GM12892 (cell line): ENCODE results near the gene KAT2B.
A peak's percentile ranks its signal among the peaks of the same experiment; 100 is the strongest.
"Not testable (repeated sequence)": the region's sequence is repeated elsewhere in the genome, so short reads cannot be mapped to it uniquely, and the experiment has no call there.

Experiments
- DNase-seq: peaks from one replicate; pipeline ENCODE4 v3.0.0; 2011; ENCODE audit not compliant: insufficient read length
- FAIRE-seq: peaks from 2 replicates; lab custom pipeline; 2011; peaks lifted over from hg19 to GRCh38; lab: Jason Lieb, UNC
- POLR2A ChIP-seq: IDR thresholded peaks from 2 replicates; pipeline ENCODE4 v1.6.1; 2011; ENCODE audit warnings: low read depth, low read length, control low read depth
- POLR2AphosphoS5 ChIP-seq: IDR thresholded peaks from 2 replicates; pipeline ENCODE4 v1.6.1; 2011; ENCODE audit warnings: low read depth, low read length, control low read depth
- TAF1 ChIP-seq: IDR thresholded peaks from 2 replicates; pipeline ENCODE4 v1.6.1; 2011; ENCODE audit warnings: low read depth, mild to moderate bottlenecking, control low read depth, low read length, borderline replicate concordance

Gene KAT2B

GRCh38 chr3:20043396-20043795 is 3.1 kb downstream of the KAT2B start:
- DNase-seq: no peak
- TF ChIP-seq POLR2AphosphoS5: no peak
- no peak for TF ChIP-seq TAF1
- no peak for TF ChIP-seq POLR2A
- FAIRE-seq: no peak

GRCh38 chr3:20043825-20044224 is 3.6 kb downstream of the KAT2B start:
- DNase-seq (no peak), FAIRE-seq (no peak)
- TF ChIP-seq POLR2A: no peak
- TF ChIP-seq POLR2AphosphoS5: no peak
- TF ChIP-seq TAF1: no peak

- not testable (repeated sequence) for DNase-seq, FAIRE-seq
These were observed 4.9 kb downstream of the KAT2B start for GRCh38 chr3:20045141-20045540.

- no peak for TF ChIP-seq POLR2A
- TF ChIP-seq POLR2AphosphoS5: no peak
- TF ChIP-seq TAF1: no peak
- DNase-seq: no peak
- FAIRE-seq: no peak
These were observed 6.3 kb downstream of the KAT2B start for GRCh38 chr3:20046556-20046955.

- DNase-seq: no peak
- no peak for FAIRE-seq
These were observed 7.1 kb downstream of the KAT2B start for GRCh38 chr3:20047341-20047779.

GRCh38 chr3:20047976-20048883 is 8.0 kb downstream of the KAT2B start:
- no peak for TF ChIP-seq POLR2AphosphoS5
- no peak for TF ChIP-seq TAF1
- TF ChIP-seq POLR2A: no peak
- DNase-seq (no peak), FAIRE-seq (peak; percentile 56)

More at GRCh38 chr3:20047341-20047779, 7.1 kb downstream of the KAT2B start:
- TF ChIP-seq POLR2A (no peak), POLR2AphosphoS5 (no peak), TAF1 (no peak)

- no peak for FAIRE-seq
- DNase-seq: no peak
- TF ChIP-seq POLR2A (no peak), TAF1 (no peak), POLR2AphosphoS5 (no peak)
These were observed 11.0 kb downstream of the KAT2B start for GRCh38 chr3:20051123-20051806.

- TF ChIP-seq POLR2A: no peak
- no peak for TF ChIP-seq POLR2AphosphoS5
- no peak for TF ChIP-seq TAF1
- FAIRE-seq: no peak
- DNase-seq: no peak
These were observed 12.6 kb downstream of the KAT2B start for GRCh38 chr3:20052851-20053250.

- DNase-seq: no peak
- TF ChIP-seq TAF1 (no peak), POLR2AphosphoS5 (no peak), POLR2A (no peak)
- FAIRE-seq: no peak
These were observed 14.3 kb downstream of the KAT2B start for GRCh38 chr3:20054549-20054987.

GRCh38 chr3:20055020-20055775 is 15.0 kb downstream of the KAT2B start:
- peak; percentile 44 for FAIRE-seq
- DNase-seq: no peak
- no peak for TF ChIP-seq TAF1
- TF ChIP-seq POLR2AphosphoS5: no peak
- TF ChIP-seq POLR2A: no peak

- DNase-seq: no peak
- no peak for TF ChIP-seq POLR2A
- TF ChIP-seq TAF1: no peak
- no peak for TF ChIP-seq POLR2AphosphoS5
- no peak for FAIRE-seq
These were observed 15.6 kb downstream of the KAT2B start for GRCh38 chr3:20055842-20056241.
